Gastrocnemius medialis (tissue), 4 donors: ENCODE results near the gene PPP2R2C. TPM values are rescaled to one million over a fixed set of nuclear protein-coding genes. Genes with fewer than 3 reads are reported as not detected.

Experiments used
- ATAC-seq, 2 donors: fragments of 150-250 bp; one replicate each; pipeline ENCODE4 v1.9.1; 2016
- DNase-seq, 2 donors: peaks; one replicate each; pipeline ENCODE4 v3.0.0-alpha.2; 2019
- H3K27ac ChIP-seq, 4 donors: fragments of 200-600 bp; sonication (generic); 1 replicate in 1 of 4; 2 replicates in 3 of 4; pipeline ENCODE4 v1.5.1; 2016 to 2018; ENCODE audit warnings: mild to moderate bottlenecking in 2 of 4, moderate library complexity in 1 of 4
- H3K27me3 ChIP-seq, 3 donors: fragments of 200-600 bp; sonication (generic) in 2 of 3; 1 replicate in 1 of 3; 2 replicates in 2 of 3; pipeline versions ENCODE4 v1.5.1 to v1.6.0; 2016 to 2019; ENCODE audit warnings: mild to moderate bottlenecking in 1 of 3, moderate library complexity in 1 of 3
- H3K36me3 ChIP-seq, 2 donors: fragments of 200-600 bp; sonication (generic) in 1 of 2; one replicate each; pipeline ENCODE4 v1.5.1; 2017 to 2018
- H3K4me1 ChIP-seq, 2 donors: fragments of 200-600 bp; sonication (generic) in 1 of 2; one replicate each; pipeline ENCODE4 v1.5.1; 2016 to 2017; ENCODE audit warnings: mild to moderate bottlenecking in 2 of 2
- H3K4me3 ChIP-seq, 4 donors: fragments of 200-600 bp; sonication (generic) in 3 of 4; 1 replicate in 1 of 4; 2 replicates in 3 of 4; pipeline ENCODE4 v1.5.1; 2016 to 2019; ENCODE audit warnings: mild to moderate bottlenecking in 2 of 4
- H3K9me3 ChIP-seq, 3 donors: fragments of 200-600 bp; sonication (generic) in 2 of 3; 1 replicate in 1 of 3; 2 replicates in 2 of 3; pipeline ENCODE4 v1.5.1; 2016 to 2019
- POLR2A ChIP-seq, 2 donors: fragments of 450-650 bp; IDR thresholded peaks; one replicate each; pipeline ENCODE4 v1.6.1; 2017; ENCODE audit warnings: antibody characterized with exemption in 2 of 2, mild to moderate bottlenecking in 2 of 2, moderate library complexity in 2 of 2
- in situ Hi-C, 4 donors: fragments of 200-750 bp; cut with MboI; loops; one replicate each; pipeline versions ENCODE4 v1.15.0 to v1.8.0; 2017; ENCODE audit warnings: low sequenced_read_pairs in 4 of 4
- intact Hi-C: fragments of 100-400 bp; cut with DNase I; formaldehyde crosslinking; loops from one replicate; pipeline ENCODE4 v1.15.1; 2023; ENCODE audit warnings: low total_unique reads
- total RNA-seq, 4 donors: library from RNA; depleted of rRNA; stranded (reverse); fragments of >200 nt; gene quantifications; one replicate each; pipeline versions ENCODE4 v1.1.0 to v1.2.3, GENCODE V29; 2016
- TF ChIP-seq, protein P1 (sequence below), 5 experiments: fragments of 450-650 bp in 3 of 5; fragments of 200-600 bp in 2 of 5; sonication (generic) in 2 of 5; IDR thresholded peaks in 4 of 5; conservative IDR thresholded peaks in 1 of 5; 1 replicate in 4 of 5; 2 replicates in 1 of 5; pipeline ENCODE4 v1.5.1; 2016 to 2019; ENCODE audit warnings: antibody characterized with exemption in 5 of 5, mild to moderate bottlenecking in 3 of 5, moderate library complexity in 3 of 5

The PPP2R2C gene
- total RNA-seq, 4 donors from 2014 or later: 0.44 to 2.7 (median 0.62) TPM

DNA sequence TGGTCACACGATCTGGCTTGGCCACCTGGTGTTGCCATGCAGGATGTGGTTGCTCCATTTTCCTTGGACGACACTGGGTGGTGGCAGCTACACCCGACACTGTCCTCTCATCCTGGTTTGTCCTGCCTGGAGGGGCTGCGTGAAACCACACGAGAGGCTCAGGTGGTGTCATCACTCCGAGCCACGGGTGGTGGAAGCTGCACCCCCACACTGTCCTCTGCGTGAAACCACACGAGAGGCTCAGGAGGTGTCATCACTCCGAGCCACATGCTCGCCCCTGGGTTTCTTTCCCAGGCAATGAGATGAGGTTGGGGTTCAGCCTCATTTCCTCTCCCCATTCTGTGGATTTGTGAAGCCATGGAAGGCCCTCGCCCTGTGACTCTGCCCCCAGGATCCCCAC lies 168.5 kb downstream of the PPP2R2C start:
- Histone ChIP-seq H3K36me3 (peaks cover 0 to 27% of the 10 kb centered on the region in 2 donors), H3K4me3 (no peak overlapping the region), H3K27ac (no peak overlapping the region), H3K27me3 (peaks cover 0 to 3% (median 0%) of the 10 kb centered on the region in 3 donors), H3K9me3 (no peaks in the 10 kb centered on the region), H3K4me1 (no peaks in the 10 kb centered on the region)
- in situ Hi-C loops (no loop called here), intact Hi-C loops (no loop called here)
- ATAC-seq: no peak
- DNase-seq: no peak
- TF ChIP-seq, protein P1, sequence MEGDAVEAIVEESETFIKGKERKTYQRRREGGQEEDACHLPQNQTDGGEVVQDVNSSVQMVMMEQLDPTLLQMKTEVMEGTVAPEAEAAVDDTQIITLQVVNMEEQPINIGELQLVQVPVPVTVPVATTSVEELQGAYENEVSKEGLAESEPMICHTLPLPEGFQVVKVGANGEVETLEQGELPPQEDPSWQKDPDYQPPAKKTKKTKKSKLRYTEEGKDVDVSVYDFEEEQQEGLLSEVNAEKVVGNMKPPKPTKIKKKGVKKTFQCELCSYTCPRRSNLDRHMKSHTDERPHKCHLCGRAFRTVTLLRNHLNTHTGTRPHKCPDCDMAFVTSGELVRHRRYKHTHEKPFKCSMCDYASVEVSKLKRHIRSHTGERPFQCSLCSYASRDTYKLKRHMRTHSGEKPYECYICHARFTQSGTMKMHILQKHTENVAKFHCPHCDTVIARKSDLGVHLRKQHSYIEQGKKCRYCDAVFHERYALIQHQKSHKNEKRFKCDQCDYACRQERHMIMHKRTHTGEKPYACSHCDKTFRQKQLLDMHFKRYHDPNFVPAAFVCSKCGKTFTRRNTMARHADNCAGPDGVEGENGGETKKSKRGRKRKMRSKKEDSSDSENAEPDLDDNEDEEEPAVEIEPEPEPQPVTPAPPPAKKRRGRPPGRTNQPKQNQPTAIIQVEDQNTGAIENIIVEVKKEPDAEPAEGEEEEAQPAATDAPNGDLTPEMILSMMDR (IDR thresholded peaks at IDR 0.05 in 4 of 5, conservative IDR thresholded peaks at IDR 0.05 in 1 of 5): no peak
- no peak for TF ChIP-seq POLR2A (IDR thresholded peaks at IDR 0.05)

DNA sequence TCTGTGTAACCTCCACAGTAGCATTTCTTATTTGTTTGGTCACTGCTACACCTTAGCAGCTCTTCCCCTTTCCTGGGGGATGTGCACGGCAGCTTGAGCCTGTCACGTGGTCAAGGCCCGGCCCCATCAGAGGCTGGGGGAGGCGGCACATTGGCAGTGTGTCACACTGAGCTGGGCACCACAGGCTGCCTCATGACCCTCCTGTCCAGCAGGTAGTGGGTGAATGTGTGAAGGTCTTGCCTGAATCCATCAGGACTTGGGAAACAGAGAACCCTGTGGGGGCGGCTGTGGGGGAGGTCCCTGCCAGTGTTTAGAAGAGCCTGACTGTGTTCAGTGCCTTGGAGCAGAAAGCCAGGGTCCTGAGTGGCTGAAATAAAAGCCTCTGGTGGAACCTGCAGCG lies 169.5 kb downstream of the PPP2R2C start:
- in situ Hi-C loops: no loop called here
- peaks cover 0 to 27% of the 10 kb centered on the region in 2 donors for H3K36me3 ChIP-seq
- TF ChIP-seq, protein P1 (IDR thresholded peaks at IDR 0.05 in 4 of 5, conservative IDR thresholded peaks at IDR 0.05 in 1 of 5): no peak
- no peak for TF ChIP-seq POLR2A (IDR thresholded peaks at IDR 0.05)
- no peak overlapping the region for H3K4me3 ChIP-seq
- no peaks in the 10 kb centered on the region for H3K27me3 ChIP-seq
- H3K27ac ChIP-seq: no peak overlapping the region
- no peaks in the 10 kb centered on the region for H3K4me1 ChIP-seq
- intact Hi-C loops: no loop called here
- DNase-seq: no peak
- no peaks in the 10 kb centered on the region for H3K9me3 ChIP-seq
- ATAC-seq: no peak

DNA sequence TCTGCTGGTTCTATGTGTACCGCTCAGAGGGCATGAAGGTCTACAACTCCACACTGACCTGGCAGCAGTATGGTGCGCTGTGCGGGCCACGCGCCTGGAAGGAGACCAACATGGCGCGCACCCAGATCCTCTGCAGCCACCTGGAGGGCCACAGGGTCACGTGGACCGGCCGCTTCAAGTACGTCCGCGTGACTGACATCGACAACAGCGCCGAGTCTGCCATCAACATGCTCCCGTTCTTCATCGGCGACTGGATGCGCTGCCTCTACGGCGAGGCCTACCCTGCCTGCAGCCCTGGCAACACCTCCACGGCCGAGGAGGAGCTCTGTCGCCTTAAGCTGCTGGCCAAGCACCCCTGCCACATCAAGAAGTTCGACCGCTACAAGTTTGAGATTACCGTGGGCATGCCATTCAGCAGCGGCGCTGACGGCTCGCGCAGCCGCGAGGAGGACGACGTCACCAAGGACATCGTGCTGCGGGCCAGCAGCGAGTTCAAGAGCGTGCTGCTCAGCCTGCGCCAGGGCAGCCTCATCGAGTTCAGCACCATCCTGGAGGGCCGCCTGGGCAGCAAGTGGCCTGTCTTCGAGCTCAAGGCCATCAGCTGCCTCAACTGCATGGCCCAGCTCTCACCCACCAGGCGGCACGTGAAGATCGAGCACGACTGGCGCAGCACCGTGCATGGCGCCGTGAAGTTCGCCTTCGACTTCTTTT lies 170.5 kb downstream of the PPP2R2C start:
- Histone ChIP-seq H3K4me1 (no peaks in the 10 kb centered on the region), H3K36me3 (peaks cover 0 to 27% of the 10 kb centered on the region in 2 donors), H3K9me3 (no peaks in the 10 kb centered on the region), H3K27me3 (no peaks in the 10 kb centered on the region), H3K4me3 (no peak overlapping the region), H3K27ac (no peak overlapping the region)
- in situ Hi-C loops: no loop called here
- no peak for TF ChIP-seq POLR2A (IDR thresholded peaks at IDR 0.05)
- TF ChIP-seq, protein P1 (IDR thresholded peaks at IDR 0.05 in 4 of 5, conservative IDR thresholded peaks at IDR 0.05 in 1 of 5): no peak
- intact Hi-C loops: no loop called here
- DNase-seq (no peak), ATAC-seq (no peak)

DNA sequence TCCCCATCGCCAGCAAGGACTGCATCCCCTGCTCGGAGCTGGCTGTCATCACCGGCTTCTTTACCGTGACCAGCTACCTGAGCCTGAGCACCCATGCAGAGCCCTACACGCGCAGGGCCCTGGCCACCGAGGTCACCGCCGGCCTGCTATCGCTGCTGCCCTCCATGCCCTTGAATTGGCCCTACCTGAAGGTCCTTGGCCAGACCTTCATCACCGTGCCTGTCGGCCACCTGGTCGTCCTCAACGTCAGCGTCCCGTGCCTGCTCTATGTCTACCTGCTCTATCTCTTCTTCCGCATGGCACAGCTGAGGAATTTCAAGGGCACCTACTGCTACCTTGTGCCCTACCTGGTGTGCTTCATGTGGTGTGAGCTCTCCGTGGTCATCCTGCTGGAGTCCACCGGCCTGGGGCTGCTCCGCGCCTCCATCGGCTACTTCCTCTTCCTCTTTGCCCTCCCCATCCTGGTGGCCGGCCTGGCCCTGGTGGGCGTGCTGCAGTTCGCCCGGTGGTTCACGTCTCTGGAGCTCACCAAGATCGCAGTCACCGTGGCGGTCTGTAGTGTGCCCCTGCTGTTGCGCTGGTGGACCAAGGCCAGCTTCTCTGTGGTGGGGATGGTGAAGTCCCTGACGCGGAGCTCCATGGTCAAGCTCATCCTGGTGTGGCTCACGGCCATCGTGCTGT lies 171.2 kb downstream of the PPP2R2C start:
- Histone ChIP-seq H3K36me3 (peaks cover 0 to 27% of the 10 kb centered on the region in 2 donors), H3K27ac (no peak overlapping the region), H3K4me3 (no peak overlapping the region), H3K4me1 (no peaks in the 10 kb centered on the region), H3K9me3 (no peaks in the 10 kb centered on the region), H3K27me3 (no peaks in the 10 kb centered on the region)
- intact Hi-C loops (no loop called here), in situ Hi-C loops (no loop called here)
- DNase-seq (no peak), ATAC-seq (no peak)
- no peak for TF ChIP-seq POLR2A (IDR thresholded peaks at IDR 0.05)
- TF ChIP-seq, protein P1 (IDR thresholded peaks at IDR 0.05 in 4 of 5, conservative IDR thresholded peaks at IDR 0.05 in 1 of 5): no peak
